ENCODE measurements around the gene SH3RF3.

SH3RF3 gene

GRCh38 chr2:109344270-109344805 is 215.3 kb downstream of the SH3RF3 start:
- DNase-seq = no peak

- no peak for DNase-seq
Measured at GRCh38 chr2:109345091-109345490, 216.1 kb downstream of the SH3RF3 start.

- DNase-seq = no peak
Measured at GRCh38 chr2:109345653-109346480, 216.9 kb downstream of the SH3RF3 start.

GRCh38 chr2:109346601-109347228 is 217.7 kb downstream of the SH3RF3 start:
- DNase-seq = no peak

- no peak for DNase-seq
Measured at GRCh38 chr2:109347626-109348025, 218.6 kb downstream of the SH3RF3 start.

- DNase-seq = no peak
Measured at GRCh38 chr2:109348190-109348589, 219.2 kb downstream of the SH3RF3 start.

- peak; percentile 49 for DNase-seq
Measured at GRCh38 chr2:109348671-109349502, 219.9 kb downstream of the SH3RF3 start.

GRCh38 chr2:109349503-109350465 is 220.8 kb downstream of the SH3RF3 start:
- peak; percentile 62 for DNase-seq

- peak; percentile 37 for DNase-seq
Measured at GRCh38 chr2:109350526-109350925, 221.5 kb downstream of the SH3RF3 start.

GRCh38 chr2:109351164-109351756 is 222.3 kb downstream of the SH3RF3 start:
- peak; percentile 56 for DNase-seq

- peak; percentile 25 for DNase-seq
Measured at GRCh38 chr2:109352056-109352897, 223.3 kb downstream of the SH3RF3 start.

GRCh38 chr2:109352898-109353689 is 224.1 kb downstream of the SH3RF3 start:
- DNase-seq = peak; percentile 30

- peak; percentile 38 for DNase-seq
Measured at GRCh38 chr2:109353806-109354745, 225.1 kb downstream of the SH3RF3 start.

GRCh38 chr2:109355192-109355843 is 226.3 kb downstream of the SH3RF3 start:
- DNase-seq = peak; percentile 30

GRCh38 chr2:109356324-109357035 is 227.5 kb downstream of the SH3RF3 start:
- peak; percentile 18 for DNase-seq

GRCh38 chr2:109364217-109364616 is 235.2 kb downstream of the SH3RF3 start:
- no peak for DNase-seq

GRCh38 chr2:109365131-109365530 is 236.1 kb downstream of the SH3RF3 start:
- DNase-seq = peak; percentile 41
